ENCODE measurements around the gene OXER1. TPM values are rescaled to one million over a fixed set of nuclear protein-coding genes. Genes with fewer than 3 reads are reported as not detected.
"Not testable (repeated sequence)": the region's sequence is repeated elsewhere in the genome, so short reads cannot be mapped to it uniquely, and the experiment has no call there.

OXER1 gene
- total and polyA plus RNA-seq, 11 donors, result 0.22 to 2.2 (median 0.48) TPM; not detected in 2

DNA sequence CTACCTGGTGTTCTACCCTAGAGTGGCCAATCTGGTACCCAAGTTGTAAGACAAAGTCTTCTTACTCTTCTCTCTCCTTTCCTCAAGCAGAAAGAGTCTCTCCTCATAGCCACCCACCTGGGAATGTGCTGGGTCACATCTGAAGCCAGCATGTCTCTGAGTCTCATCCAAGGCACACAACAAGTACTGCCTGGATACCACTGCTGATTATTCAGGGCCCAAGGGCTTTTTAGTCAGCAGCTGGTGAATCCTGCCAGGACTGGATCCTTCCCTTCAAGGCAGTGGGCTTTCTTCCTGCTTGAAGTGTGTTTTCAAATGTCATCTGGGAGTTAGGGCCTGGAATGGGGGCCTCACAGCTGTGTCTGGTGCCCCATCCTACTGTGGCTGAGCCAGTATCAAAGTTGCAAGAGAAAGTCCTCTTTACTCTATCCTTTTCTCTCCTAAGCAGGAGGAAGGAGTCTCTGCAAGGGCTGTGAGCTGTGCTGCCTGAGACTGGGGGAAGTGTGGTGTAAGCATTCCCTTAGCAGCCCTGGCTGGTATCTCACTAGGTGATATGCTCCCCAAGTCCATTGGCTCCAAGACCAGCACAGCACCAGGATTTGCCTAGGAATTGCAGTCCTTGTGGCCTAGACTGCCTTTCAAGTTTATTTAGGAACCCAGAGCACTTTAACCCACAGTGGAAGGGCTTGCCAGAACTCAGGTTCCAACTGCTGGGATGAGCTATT, 27.2 kb downstream of the OXER1 start:
- H3K9me3 ChIP-seq, result peaks cover 0 to 27% (median 10%) of the 10 kb centered on the region in 12 donors
- intact Hi-C loops (cut with DNase I), result no loop called here
- no peaks in the 10 kb centered on the region for H3K4me1 ChIP-seq
- TF ChIP-seq, protein P1, sequence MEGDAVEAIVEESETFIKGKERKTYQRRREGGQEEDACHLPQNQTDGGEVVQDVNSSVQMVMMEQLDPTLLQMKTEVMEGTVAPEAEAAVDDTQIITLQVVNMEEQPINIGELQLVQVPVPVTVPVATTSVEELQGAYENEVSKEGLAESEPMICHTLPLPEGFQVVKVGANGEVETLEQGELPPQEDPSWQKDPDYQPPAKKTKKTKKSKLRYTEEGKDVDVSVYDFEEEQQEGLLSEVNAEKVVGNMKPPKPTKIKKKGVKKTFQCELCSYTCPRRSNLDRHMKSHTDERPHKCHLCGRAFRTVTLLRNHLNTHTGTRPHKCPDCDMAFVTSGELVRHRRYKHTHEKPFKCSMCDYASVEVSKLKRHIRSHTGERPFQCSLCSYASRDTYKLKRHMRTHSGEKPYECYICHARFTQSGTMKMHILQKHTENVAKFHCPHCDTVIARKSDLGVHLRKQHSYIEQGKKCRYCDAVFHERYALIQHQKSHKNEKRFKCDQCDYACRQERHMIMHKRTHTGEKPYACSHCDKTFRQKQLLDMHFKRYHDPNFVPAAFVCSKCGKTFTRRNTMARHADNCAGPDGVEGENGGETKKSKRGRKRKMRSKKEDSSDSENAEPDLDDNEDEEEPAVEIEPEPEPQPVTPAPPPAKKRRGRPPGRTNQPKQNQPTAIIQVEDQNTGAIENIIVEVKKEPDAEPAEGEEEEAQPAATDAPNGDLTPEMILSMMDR (IDR thresholded peaks at IDR 0.05), result no peak
- TF ChIP-seq POLR2A (IDR thresholded peaks at IDR 0.05), result no peak
- no peaks in the 10 kb centered on the region for H3K27me3 ChIP-seq
- H3K27ac ChIP-seq, result no peak overlapping the region
- H3K4me3 ChIP-seq, result no peak overlapping the region
- peaks cover 0 to 26% (median 0%) of the 10 kb centered on the region in 9 donors for H3K36me3 ChIP-seq
- ATAC-seq (no peak), DNase-seq (no peak)

DNA sequence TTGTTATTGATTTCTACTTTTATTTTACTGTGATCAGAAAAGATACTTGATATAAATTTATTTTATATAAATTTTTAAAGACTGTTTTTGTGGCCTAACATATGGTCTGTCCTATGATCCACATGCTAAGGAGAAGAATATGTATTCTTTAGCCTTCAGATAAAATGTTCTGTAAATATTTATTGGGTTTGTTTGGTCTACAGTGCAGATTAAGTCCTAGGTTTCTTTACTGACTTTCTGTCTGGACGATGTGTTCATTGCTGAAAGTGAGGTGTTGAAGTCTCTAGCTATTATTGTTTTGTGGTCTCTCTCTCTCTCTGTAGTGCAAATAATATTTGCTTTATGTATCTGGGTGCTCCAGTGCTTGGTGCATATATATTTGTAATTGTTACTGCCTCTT, 30.1 kb downstream of the OXER1 start:
- no peaks in the 10 kb centered on the region for H3K27me3 ChIP-seq
- no peak for ATAC-seq
- no peaks in the 10 kb centered on the region for H3K4me1 ChIP-seq
- 93 to 100% (median 96%) methylated on average over 1 of the region's 1 CpG for WGBS, 4 donors
- no peak overlapping the region for H3K4me3 ChIP-seq
- peaks cover 0 to 43% (median 14%) of the 10 kb centered on the region in 12 donors for H3K9me3 ChIP-seq
- intact Hi-C loops (cut with DNase I), result no loop called here
- no peak for DNase-seq
- H3K36me3 ChIP-seq, result peaks cover 0 to 26% (median 0%) of the 10 kb centered on the region in 9 donors
- TF ChIP-seq POLR2A (IDR thresholded peaks at IDR 0.05), result no peak
- TF ChIP-seq, protein P1 (IDR thresholded peaks at IDR 0.05), result no peak
- no peak overlapping the region for H3K27ac ChIP-seq

DNA sequence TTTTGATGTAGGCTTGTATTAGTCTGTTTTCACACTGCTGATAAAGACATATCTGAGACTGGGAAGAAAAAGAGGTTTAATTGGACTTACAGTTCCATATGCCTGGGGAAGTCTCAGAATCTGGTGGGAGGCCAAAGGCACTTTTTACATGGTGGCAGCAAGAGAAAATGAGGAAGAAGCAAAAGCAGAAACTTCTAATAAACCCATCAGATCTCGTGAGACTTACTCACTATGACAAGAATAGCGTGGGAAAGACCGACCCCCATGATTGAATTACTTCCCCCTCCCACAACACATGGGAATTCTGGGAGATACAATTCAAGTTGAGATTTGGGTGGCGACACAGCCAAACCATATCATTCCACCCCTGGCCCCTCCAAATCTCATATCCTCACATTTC, 32.6 kb downstream of the OXER1 start:
- Histone ChIP-seq H3K36me3 (peaks cover 0 to 20% (median 0%) of the 10 kb centered on the region in 9 donors), H3K9me3 (peaks cover 0 to 43% (median 14%) of the 10 kb centered on the region in 12 donors)
- H3K27ac ChIP-seq; H3K27me3 ChIP-seq; H3K4me3 ChIP-seq; DNase-seq; ATAC-seq; H3K4me1 ChIP-seq; intact Hi-C loops (cut with DNase I): not testable (repeated sequence)
- 86 to 98% (median 94%) methylated on average over 4 of the region's 4 CpGs for WGBS, 4 donors

DNA sequence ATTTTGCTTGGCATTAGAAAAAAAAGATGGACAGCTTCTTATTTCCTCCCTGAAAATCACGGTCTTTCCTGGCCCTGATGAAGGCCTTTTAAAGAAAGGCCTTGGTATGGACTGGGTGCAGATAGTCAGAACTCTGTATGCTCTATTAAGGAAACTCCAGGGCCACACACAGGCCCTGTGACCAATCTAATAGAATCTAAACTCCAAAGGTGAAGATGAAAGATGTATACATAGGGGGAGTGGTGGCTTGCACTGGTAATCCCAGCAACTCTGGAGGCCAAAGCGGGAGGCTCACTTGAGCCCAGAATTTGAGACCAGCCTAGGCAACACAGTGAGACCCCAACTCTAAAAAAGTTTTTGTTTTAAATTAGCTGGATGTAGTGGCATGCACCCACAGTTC, 37.3 kb downstream of the OXER1 start:
- Histone ChIP-seq H3K27ac (no peak overlapping the region), H3K27me3 (no peaks in the 10 kb centered on the region), H3K9me3 (peaks cover 0 to 16% (median 2%) of the 10 kb centered on the region in 12 donors), H3K4me1 (peaks cover 0 to 21% (median 4%) of the 10 kb centered on the region in 12 donors), H3K36me3 (peaks cover 0 to 8% (median 0%) of the 10 kb centered on the region in 9 donors), H3K4me3 (no peak overlapping the region)
- 87 to 95% (median 93%) methylated on average over 2 of the region's 2 CpGs for WGBS, 4 donors
- intact Hi-C loops (cut with DNase I), result no loop called here
- DNase-seq (no peak), ATAC-seq (no peak)
- TF ChIP-seq, protein P1 (IDR thresholded peaks at IDR 0.05), result no peak
- TF ChIP-seq POLR2A (IDR thresholded peaks at IDR 0.05), result no peak
